ENCODE data around the gene GNA15.

GRCh38 chr19:3190470-3190770 is 54.6 kb downstream of the GNA15 start:
- TF ChIP-seq CTCF (IDR thresholded peaks at IDR 0.05) (no peak), EP300 (IDR thresholded peaks at IDR 0.05) (no peak)
